Right atrium auricular region (tissue), 2 donors: ENCODE measurements around the gene RBP5. TPM values are rescaled to one million over a fixed set of nuclear protein-coding genes. Genes with fewer than 3 reads are reported as not detected.

Experiments used
- DNase-seq: peaks from one replicate; pipeline ENCODE4 v3.0.0-alpha.2; 2019; ENCODE audit warnings: low spot score
- H3K27ac ChIP-seq, 2 donors: fragments of 200-600 bp; sonication (generic); 1 replicate in 1 of 2; 2 replicates in 1 of 2; pipeline ENCODE4 v1.5.1; 2016 to 2019
- H3K27me3 ChIP-seq, 2 donors: fragments of 200-600 bp; sonication (generic); one replicate each; pipeline versions ENCODE4 v1.5.1 to v1.6.0; 2017 to 2019
- H3K36me3 ChIP-seq: fragments of 200-600 bp; sonication (generic); one replicate; pipeline ENCODE4 v1.5.1; 2016
- H3K4me1 ChIP-seq, 2 donors: fragments of 200-600 bp; sonication (generic); one replicate each; pipeline versions ENCODE4 v1.5.1 to v1.6.0; 2017 to 2019
- H3K4me3 ChIP-seq, 2 donors: fragments of 200-600 bp; sonication (generic); 1 replicate in 1 of 2; 2 replicates in 1 of 2; pipeline ENCODE4 v1.5.1; 2017 to 2019; ENCODE audit warnings: mild to moderate bottlenecking in 1 of 2, moderate library complexity in 1 of 2
- H3K9me3 ChIP-seq, 2 donors: fragments of 200-600 bp; sonication (generic); one replicate each; pipeline ENCODE4 v1.5.1; 2019
- CTCF ChIP-seq, 2 donors: fragments of 200-600 bp; sonication (generic); IDR thresholded peaks; one replicate each; pipeline ENCODE4 v1.5.1; 2019; ENCODE audit warnings: antibody characterized with exemption in 2 of 2
- total RNA-seq, 2 donors: library from RNA; depleted of rRNA; stranded (reverse); fragments of >200 nt; gene quantifications; one replicate each; pipeline ENCODE4 v1.1.0, GENCODE V29; 2016

RBP5 gene
- not detected for total RNA-seq

- H3K9me3 ChIP-seq: no peaks in the 10 kb centered on the region
- H3K36me3 ChIP-seq: no peaks in the 10 kb centered on the region
- H3K4me3 ChIP-seq: peak within 1 kb of the TSS; percentile 60 to 70
- no peak for TF ChIP-seq CTCF (IDR thresholded peaks at IDR 0.05)
- peak within 1 kb of the TSS; percentile 25 to 78 for H3K27ac ChIP-seq
- peaks cover 0 to 32% of the 10 kb centered on the region in 2 donors for H3K4me1 ChIP-seq
- no peaks in the 10 kb centered on the region for H3K27me3 ChIP-seq
- DNase-seq: no peak
Observed at GRCh38 chr12:7128681-7129286, at the start of gene RBP5. Gene RBP5, minus strand, starts transcription at chr12:7128889. Its CDS starts 114 bp downstream, at chr12:7128775.

GRCh38 chr12:7178481-7178880, 49.8 kb upstream of the RBP5 start:
- H3K4me3 ChIP-seq: no peak overlapping the region
- no peak overlapping the region for H3K27ac ChIP-seq
- no peak for DNase-seq
- H3K4me1 ChIP-seq: no peaks in the 10 kb centered on the region
- TF ChIP-seq CTCF (IDR thresholded peaks at IDR 0.05): no peak
- no peaks in the 10 kb centered on the region for H3K36me3 ChIP-seq
- H3K9me3 ChIP-seq: no peaks in the 10 kb centered on the region
- no peaks in the 10 kb centered on the region for H3K27me3 ChIP-seq

- Histone ChIP-seq H3K9me3 (no peaks in the 10 kb centered on the region), H3K27ac (no peak overlapping the region), H3K4me1 (no peaks in the 10 kb centered on the region), H3K4me3 (no peak overlapping the region), H3K27me3 (no peaks in the 10 kb centered on the region), H3K36me3 (no peaks in the 10 kb centered on the region)
- DNase-seq: no peak
- TF ChIP-seq CTCF (IDR thresholded peaks at IDR 0.05): no peak
Observed at GRCh38 chr12:7176595-7176994, 47.9 kb upstream of the RBP5 start.

- Histone ChIP-seq H3K4me1 (no peaks in the 10 kb centered on the region), H3K4me3 (no peak overlapping the region)
- no peak for DNase-seq
Observed at GRCh38 chr12:7175493-7175892, 46.8 kb upstream of the RBP5 start.

GRCh38 chr12:7171854-7172253, 43.2 kb upstream of the RBP5 start:
- peaks cover 0 to 14% of the 10 kb centered on the region in 2 donors for H3K9me3 ChIP-seq

More at GRCh38 chr12:7175493-7175892, 46.8 kb upstream of the RBP5 start:
- H3K9me3 ChIP-seq: no peaks in the 10 kb centered on the region
- no peak overlapping the region for H3K27ac ChIP-seq
- H3K36me3 ChIP-seq: no peaks in the 10 kb centered on the region
- TF ChIP-seq CTCF (IDR thresholded peaks at IDR 0.05): no peak
- no peaks in the 10 kb centered on the region for H3K27me3 ChIP-seq

More at GRCh38 chr12:7171854-7172253, 43.2 kb upstream of the RBP5 start:
- Histone ChIP-seq H3K27ac (no peak overlapping the region), H3K4me3 (no peak overlapping the region), H3K27me3 (no peaks in the 10 kb centered on the region), H3K36me3 (no peaks in the 10 kb centered on the region), H3K4me1 (no peaks in the 10 kb centered on the region)
- TF ChIP-seq CTCF (IDR thresholded peaks at IDR 0.05): no peak
- DNase-seq: no peak
